ENCODE measurements around the gene GRM7. TPM values are rescaled to one million over a fixed set of nuclear protein-coding genes. Genes with fewer than 3 reads are reported as not detected.

GRM7 gene
- polyA plus RNA-seq, 3 donors, result not detected

GRCh38 chr3:7733933-7734332 lies 873.0 kb downstream of the GRM7 start:
- Histone ChIP-seq H3K27ac (ENCODE audit: low read depth in 1 of 2, low read length in 2 of 2) (no peak overlapping the region), H3K27me3 (ENCODE audit: control insufficient read depth in 2 of 2, insufficient read depth in 2 of 2, low read length in 2 of 2) (no peaks in the 10 kb centered on the region), H2AFZ (ENCODE audit: insufficient read depth, low read depth, low read length, poor library complexity, severe bottlenecking) (no peak overlapping the region), H4K20me1 (ENCODE audit: insufficient read depth, low read length) (no peaks in the 10 kb centered on the region), H3K79me2 (ENCODE audit: insufficient read depth, low read length) (no peaks in the 10 kb centered on the region), H3K36me3 (replicated peaks in 1 of 2; ENCODE audit: control insufficient read depth in 1 of 2, insufficient read depth in 2 of 2, low read length in 2 of 2) (no peaks in the 10 kb centered on the region), H3K4me1 (ENCODE audit: control insufficient read depth in 1 of 2, insufficient read depth in 2 of 2, low read length in 2 of 2) (no peaks in the 10 kb centered on the region), H3K4me2 (replicated peaks; ENCODE audit: extremely low read depth, low read length, poor library complexity, severe bottlenecking) (no peak overlapping the region), H3K9ac (ENCODE audit: insufficient read depth, low read length, poor library complexity, severe bottlenecking) (no peak overlapping the region), H3K4me3 (replicated peaks in 1 of 3; ENCODE audit: low read depth in 2 of 3, low read length in 3 of 3) (no peak overlapping the region), H3K9me3 (replicated peaks in 1 of 2; ENCODE audit: control insufficient read depth in 1 of 2, insufficient read depth in 1 of 2, low read length in 2 of 2) (no peaks in the 10 kb centered on the region)
- H3K27me3 Mint-ChIP-seq (ENCODE audit: low read depth in 3 of 3), result peaks cover 0 to 1% (median 0%) of the 10 kb centered on the region in 3 donors
- no CpG with 5 or more reads among the region's 1 CpG for WGBS (ENCODE audit: insufficient coverage)
- peaks cover 0 to 3% (median 0%) of the 10 kb centered on the region in 7 donors for H3K9me3 Mint-ChIP-seq
- no peaks in the 10 kb centered on the region for H3K36me3 Mint-ChIP-seq
- H3K4me1 Mint-ChIP-seq, result peaks cover 2% of the 10 kb centered on the region
- no peak overlapping the region for H3K27ac Mint-ChIP-seq
- intact Hi-C loops (cut with micrococcal nuclease), result no loop called here
- no peak for DNase-seq
- H3K4me3 Mint-ChIP-seq, result no peak overlapping the region
- TF ChIP-seq CTCF (IDR thresholded peaks at IDR 0.05), result no peak

GRCh38 chr3:7734456-7734855 lies 873.5 kb downstream of the GRM7 start:
- Histone ChIP-seq H3K4me2 (replicated peaks; ENCODE audit: extremely low read depth, low read length, poor library complexity, severe bottlenecking) (no peak overlapping the region), H3K27me3 (ENCODE audit: control insufficient read depth in 2 of 2, insufficient read depth in 2 of 2, low read length in 2 of 2) (no peaks in the 10 kb centered on the region), H3K9me3 (replicated peaks in 1 of 2; ENCODE audit: control insufficient read depth in 1 of 2, insufficient read depth in 1 of 2, low read length in 2 of 2) (no peaks in the 10 kb centered on the region), H4K20me1 (ENCODE audit: insufficient read depth, low read length) (no peaks in the 10 kb centered on the region), H3K9ac (ENCODE audit: insufficient read depth, low read length, poor library complexity, severe bottlenecking) (no peak overlapping the region), H3K4me1 (ENCODE audit: control insufficient read depth in 1 of 2, insufficient read depth in 2 of 2, low read length in 2 of 2) (no peaks in the 10 kb centered on the region), H3K4me3 (replicated peaks in 1 of 3; ENCODE audit: low read depth in 2 of 3, low read length in 3 of 3) (no peak overlapping the region), H3K36me3 (replicated peaks in 1 of 2; ENCODE audit: control insufficient read depth in 1 of 2, insufficient read depth in 2 of 2, low read length in 2 of 2) (no peaks in the 10 kb centered on the region), H2AFZ (ENCODE audit: insufficient read depth, low read depth, low read length, poor library complexity, severe bottlenecking) (no peak overlapping the region), H3K79me2 (ENCODE audit: insufficient read depth, low read length) (no peaks in the 10 kb centered on the region), H3K27ac (ENCODE audit: low read depth in 1 of 2, low read length in 2 of 2) (no peak overlapping the region)
- no peak for TF ChIP-seq CTCF (IDR thresholded peaks at IDR 0.05)
- no peaks in the 10 kb centered on the region for H3K36me3 Mint-ChIP-seq
- peaks cover 0 to 3% (median 0%) of the 10 kb centered on the region in 7 donors for H3K9me3 Mint-ChIP-seq
- no peak overlapping the region for H3K4me3 Mint-ChIP-seq
- H3K27me3 Mint-ChIP-seq (ENCODE audit: low read depth in 3 of 3), result peaks cover 0 to 1% (median 0%) of the 10 kb centered on the region in 3 donors
- DNase-seq, result no peak
- no peak overlapping the region for H3K27ac Mint-ChIP-seq
- H3K4me1 Mint-ChIP-seq, result peaks cover 2% of the 10 kb centered on the region
- intact Hi-C loops (cut with micrococcal nuclease), result no loop called here

Data from CD14-positive monocyte (primary cell).